Activated effector memory CD4-positive, alpha-beta T cell treated with anti-CD3 and anti-CD28 coated beads, Interleukin-2, amount 50 U/mL, for 16 hours (primary cell): ENCODE measurements around the gene PLA2G4C.
A peak's percentile ranks its signal among the peaks of the same experiment; 100 is the strongest.

Experiments
- DNase-seq: peaks from one replicate; pipeline ENCODE4 v3.0.0-alpha.2; 2020

Gene PLA2G4C, protein sequence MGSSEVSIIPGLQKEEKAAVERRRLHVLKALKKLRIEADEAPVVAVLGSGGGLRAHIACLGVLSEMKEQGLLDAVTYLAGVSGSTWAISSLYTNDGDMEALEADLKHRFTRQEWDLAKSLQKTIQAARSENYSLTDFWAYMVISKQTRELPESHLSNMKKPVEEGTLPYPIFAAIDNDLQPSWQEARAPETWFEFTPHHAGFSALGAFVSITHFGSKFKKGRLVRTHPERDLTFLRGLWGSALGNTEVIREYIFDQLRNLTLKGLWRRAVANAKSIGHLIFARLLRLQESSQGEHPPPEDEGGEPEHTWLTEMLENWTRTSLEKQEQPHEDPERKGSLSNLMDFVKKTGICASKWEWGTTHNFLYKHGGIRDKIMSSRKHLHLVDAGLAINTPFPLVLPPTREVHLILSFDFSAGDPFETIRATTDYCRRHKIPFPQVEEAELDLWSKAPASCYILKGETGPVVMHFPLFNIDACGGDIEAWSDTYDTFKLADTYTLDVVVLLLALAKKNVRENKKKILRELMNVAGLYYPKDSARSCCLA

DNA sequence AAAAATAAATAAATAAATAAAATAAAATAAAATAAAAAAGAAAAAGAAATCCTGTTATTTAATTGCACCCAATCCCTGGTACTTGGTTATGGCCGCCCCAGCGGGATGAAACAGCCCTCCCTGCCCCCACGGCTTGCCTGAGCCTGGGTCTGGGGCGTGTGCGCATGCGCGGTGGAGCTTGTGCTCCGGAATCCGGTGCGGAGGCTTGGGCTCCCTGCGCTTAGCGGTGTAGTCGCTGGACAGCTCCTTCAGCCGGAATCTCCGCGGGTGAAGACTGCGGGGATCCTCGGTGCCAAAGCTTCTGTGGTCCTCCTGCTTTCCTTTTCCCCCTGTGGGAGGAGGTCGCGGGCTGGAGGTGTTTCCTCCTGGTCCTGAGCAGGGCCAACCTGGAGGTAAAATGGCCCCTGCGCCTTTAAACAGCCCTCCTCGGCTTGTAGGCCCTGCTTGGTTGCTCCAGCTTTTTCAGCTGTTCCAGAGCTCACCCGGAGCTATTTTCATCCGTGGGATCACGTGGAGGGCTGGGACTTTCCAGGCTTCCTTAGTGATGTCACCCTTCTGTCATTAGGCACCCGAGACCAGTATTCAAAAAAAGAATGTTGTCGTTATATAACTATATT is at the start of gene PLA2G4C:
TSS of gene PLA2G4C (minus strand) at position 468 of the 617 bp plus-strand sequence. CDS start 4,288 bp downstream, outside the sequence.
- peak; percentile 93 for DNase-seq

DNA sequence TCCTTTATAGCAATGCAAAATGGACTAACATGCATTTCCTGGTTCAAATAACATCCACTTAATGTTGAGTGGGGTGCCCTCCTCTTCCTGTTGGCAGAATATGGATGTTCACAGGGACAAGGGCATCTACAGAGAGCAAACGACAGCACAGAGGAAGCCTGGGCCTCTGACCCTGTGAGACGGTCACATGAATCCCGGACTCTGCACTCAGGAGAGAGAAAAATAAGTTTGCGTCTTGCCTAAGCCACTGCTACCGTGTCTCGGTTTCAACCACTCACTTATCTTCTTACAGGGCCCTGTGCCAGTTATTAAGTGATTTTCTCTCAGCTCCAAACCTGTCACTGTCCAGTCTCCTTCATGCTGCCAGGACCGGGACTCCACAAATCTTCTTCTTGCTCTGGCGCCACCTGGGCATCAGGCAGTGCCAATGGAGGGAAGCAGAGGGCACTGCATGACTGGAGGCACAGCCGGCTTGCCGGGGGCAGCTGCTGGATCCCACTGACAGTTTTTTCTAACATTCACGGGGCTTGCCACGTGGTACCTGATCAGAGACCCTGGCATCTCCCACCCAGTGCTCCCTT is 47.7 kb upstream of the PLA2G4C start:
- DNase-seq = no peak

DNA sequence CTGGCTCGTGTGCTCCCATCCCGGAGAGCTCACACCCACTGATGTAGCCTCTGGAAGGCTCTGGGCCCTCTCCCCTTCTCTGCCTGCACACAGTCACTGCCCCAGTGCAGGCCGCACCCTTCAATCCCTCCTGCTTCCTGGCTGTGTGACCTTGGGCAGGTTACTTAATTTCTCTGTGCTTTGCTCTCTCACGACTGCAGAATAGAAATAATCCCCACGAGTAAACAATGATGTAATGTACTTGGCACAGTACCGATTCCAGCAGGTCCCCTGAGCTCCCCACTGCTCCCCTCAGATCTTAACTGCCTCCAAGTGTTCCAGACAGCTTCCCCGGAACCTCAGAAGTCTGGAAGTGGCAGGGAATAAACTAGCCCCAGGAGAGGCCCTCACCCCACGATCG is 43.4 kb upstream of the PLA2G4C start:
- no peak for DNase-seq

DNA sequence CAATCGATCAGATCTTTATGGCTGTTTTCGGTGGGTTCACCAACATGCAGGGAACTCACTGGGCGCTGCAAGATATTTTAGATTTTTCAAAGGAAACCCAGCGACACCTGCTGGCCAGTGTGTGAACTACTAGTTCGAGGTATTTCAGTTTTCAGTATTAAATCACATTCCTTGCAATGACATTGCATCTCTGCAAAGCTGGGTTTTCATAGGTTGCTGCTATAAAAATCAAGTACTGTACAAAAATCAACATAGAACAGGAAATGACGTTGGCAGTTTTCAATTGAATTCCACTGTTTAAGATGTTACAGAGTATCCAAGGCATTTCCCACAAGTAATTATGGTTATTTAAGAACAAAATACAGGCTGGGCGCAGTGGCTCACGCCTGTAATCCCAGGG is 41.9 kb upstream of the PLA2G4C start:
- peak; percentile 90 for DNase-seq

DNA sequence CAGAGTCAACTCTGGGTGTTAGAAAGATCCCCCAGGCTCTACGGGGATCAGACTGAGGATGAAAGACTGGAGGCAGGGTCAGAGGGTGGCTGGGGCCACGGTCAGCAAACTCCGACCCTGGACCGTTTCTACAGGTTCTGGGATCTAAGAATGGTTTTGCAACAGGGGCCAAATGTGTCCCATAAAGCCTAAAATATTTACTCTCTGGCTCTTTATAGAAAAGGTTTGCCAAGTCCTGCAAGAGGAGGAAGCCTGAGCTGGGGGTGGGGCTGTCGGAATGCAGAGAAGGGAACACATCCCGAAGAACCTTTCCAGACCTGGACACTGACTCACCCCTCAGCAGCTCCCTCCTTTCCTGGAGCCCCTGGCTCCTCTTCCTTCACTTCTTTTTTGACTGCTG is 38.8 kb upstream of the PLA2G4C start:
- no peak for DNase-seq

DNA sequence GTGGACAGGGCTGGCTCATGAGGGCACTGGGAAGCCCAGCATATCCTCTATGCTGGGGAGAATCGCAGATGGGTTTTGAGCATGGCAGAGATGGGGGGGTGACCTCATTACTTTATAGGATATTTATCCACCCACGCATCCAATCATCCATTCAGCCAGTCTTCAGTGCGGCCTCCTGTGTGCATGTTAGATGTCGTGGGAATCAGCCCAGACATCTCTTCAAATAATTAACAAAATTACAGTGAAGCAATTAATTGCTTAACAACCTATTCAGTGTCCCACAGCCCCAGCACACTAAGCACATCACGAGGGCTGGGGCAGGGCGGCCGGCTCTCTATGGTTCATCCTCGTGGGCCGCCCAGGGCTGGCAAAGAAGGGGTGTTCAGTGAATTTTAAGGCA is 38.0 kb upstream of the PLA2G4C start:
- no peak for DNase-seq

DNA sequence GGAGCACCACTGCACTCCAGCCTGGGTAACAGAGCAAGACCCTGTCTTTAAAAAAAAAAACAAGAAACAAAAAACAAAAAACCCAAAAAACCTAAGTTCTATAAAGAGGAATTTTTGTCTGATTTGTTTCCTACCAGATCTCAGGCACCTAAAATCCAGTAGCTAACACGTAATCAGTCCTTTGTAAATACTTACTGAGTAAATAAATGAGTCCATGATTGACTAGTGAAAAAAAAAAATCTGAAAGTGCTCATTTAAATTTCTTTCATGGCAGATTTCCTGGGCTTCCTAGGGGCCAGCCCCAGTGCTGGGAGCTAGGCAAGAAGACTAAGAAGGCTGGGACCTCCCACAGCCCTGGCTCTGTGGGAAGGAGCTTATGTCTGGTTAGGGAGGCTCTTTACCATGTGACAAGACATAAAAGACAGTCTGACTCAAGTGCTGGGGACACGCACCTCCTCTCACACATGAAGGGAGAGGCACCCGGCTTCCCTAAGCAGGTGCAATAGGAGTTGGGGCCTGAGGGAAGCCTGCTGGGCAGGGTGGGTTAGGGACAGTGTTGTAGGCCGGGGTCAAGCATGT is 37.1 kb upstream of the PLA2G4C start:
- DNase-seq = no peak

DNA sequence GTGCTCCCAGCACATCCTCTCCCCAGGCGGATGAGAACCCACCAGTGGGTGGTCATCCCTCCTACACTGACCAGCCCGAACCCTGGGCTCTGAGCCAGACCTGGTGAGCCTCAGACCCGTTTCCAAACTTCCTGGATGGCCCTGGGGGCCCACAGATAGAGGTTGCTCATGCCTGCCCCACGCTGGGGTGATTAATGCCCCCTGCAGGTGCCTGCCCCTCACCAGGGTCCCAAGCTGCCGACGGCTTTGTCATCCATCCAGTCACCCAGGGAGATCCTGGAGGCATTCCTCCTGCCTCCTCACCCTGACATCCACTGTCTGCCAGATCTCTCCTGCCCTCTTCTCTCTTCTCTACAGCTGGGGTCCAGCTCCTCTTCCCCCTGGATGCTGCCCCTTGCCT is 28.4 kb upstream of the PLA2G4C start:
- DNase-seq = no peak

DNA sequence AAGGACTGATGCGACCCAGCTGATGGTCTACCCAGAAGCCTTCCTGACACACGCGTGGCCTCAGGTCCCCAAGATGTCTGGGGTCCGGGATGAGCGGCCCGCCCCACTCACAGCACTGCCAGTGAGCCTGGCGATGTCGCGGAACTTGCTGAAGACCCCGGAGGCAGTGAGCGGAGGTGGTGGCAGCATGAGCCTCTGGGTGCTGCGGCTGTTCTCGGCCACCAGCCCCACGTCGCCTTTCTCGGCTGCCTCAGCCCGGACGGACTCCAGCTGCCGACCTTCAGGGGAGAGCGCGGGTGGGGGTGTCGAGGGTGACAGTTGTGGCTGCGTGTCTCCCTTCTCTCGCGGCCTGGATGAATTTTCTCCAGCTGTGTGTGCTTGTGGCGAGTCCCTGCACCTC is 26.8 kb upstream of the PLA2G4C start:
- DNase-seq = no peak

DNA sequence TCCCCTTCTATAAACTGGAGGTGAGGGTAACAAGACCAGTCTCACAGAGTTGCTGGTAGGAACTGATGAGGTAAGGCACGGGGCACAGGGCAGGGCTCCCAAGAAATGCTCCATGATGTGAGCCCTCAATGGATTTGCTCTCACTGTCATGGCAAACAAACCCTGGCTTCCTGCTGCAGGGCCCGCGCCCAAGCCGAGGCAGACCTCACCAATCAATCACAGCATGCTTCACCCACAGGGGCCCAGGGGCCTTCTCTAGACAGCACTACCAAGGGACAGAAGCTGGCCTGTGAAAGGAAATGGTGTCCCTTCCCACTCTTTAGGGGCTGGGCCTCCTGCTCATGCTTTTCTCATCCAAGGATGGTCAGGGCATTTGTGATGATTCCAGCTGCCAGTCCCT is 25.9 kb upstream of the PLA2G4C start:
- no peak for DNase-seq

DNA sequence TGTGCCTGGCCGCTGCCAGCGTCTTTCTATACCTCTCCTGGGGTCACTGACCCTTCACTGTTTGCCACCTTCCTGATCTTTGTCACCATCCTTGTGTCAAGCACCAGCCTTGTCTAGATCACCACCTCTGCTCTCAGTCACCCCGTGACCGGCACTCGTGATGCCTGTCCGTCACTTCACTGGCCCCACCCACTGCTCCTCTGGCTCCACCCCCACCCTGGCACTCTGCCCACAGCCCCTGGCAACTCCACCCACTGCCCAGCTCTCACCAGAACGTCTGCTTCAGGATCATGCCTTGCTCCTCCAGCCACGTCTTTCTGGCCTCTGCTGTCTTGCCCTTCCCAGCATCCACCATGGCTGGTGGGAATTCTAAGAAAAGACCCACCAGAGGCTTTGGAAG is 24.8 kb upstream of the PLA2G4C start:
- DNase-seq = no peak

DNA sequence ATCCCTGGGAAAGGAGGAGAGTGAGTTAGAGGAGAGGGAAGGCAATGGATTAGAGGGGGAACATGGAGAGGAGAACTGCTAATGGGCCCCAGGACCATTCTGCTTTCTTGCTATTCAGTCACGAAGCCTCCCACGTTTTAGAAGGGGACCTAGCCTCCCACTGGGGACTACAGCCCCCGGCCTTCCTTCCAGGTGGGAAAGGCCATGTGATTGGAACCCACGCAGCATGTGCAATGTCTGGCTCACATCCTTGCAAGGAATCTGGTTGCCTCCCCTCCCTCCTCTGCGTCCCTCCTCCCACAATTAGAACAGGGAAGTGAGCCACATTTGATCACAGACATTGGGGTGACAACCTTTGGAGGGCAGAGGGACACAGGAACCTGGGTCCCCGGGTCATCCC is 22.5 kb upstream of the PLA2G4C start:
- DNase-seq = no peak

DNA sequence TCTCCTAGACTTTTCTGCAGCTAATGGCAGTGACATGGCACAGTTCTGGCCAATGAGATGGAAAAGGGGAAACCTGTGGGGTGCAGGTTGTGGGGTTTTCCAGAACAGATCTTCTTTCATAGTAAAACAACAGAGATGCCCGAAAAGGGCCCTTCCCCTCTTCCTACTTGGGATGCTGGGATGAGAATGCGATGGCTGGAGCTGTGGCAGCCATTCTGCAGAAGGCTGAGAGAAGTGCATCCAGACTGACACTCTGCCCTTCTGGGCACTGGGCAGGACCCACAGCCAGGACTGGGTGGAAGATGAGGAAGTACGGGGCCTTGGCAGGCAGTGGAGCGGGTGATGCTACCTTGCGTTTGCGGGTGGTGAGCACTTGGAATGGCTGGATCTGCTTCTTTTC is 16.9 kb upstream of the PLA2G4C start:
- DNase-seq = no peak

DNA sequence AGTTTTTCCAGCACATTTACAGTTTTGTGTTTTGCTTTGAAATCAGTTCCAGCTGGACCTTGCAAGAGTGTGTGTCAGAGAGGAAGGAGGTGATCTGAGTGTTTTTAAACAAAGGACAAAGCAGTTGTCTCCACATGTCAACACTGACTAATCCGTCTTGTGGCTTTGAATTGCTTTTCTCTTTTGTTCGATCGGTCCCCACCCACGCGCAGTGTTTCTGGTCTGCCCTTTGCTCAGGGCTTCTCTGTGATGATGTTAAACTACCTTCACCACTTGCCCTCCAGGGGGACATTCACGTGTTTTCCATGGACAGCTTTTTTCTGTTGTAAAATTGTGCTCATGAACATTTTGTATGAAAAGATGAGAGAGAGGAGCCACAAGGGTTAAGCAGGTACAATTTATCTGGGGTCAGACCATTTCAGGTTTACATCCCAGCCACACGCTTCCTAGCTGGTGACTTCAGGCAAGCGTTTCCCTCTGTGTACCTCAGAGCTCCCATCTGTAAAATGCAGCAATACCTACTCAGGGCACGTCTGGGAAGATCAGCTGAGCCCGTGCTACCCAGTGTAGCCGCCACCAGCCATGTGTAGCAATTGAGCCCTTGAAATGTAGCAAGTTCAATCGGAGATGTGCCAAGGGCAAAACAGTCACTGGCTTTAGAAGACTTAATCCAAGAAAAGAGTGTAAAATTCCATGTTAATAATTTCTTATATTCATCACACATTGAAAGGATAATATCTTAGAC is 13.5 kb upstream of the PLA2G4C start:
- DNase-seq = no peak

DNA sequence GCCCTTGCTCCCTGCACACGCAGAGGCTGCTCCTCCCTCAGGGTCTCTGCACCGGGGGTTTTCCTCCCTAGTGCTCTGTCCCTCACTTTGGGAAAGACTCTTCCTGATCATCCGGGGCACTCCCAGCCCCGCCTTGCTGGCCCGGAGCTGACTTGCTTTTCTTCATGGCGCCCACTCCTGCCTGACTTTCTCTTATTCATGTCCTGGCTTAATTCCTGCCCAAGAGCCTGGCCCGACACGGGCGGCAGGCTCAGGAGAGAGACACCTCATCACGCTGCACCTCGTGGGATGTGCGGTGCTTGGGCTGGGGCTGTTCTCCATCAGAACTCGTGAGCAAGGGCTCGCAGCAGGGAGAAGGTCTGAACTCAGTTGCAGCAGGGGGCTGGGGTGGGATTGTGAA is 11.8 kb upstream of the PLA2G4C start:
- DNase-seq = no peak

DNA sequence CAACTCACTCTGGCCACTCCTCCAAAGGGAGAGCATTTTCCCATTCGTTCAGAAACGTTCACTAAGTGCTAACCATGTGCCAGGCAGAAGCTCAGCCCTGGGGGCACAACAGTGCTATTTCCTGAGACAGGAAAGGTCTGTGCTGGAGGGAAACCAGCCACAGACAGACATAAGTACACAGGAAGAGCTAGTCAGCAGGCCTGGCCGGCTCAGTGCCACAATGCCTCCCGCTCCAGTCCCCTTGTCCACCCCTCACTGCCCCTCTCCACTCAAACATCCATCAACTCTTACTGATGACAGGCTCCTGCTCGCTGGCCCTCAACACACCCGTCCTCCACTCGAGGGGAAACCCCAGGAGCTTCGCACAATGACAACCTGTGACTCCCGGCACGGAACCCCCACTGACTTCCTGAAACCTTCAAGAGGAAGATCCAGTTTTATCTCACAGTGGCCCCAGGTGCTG is 11.3 kb upstream of the PLA2G4C start:
- DNase-seq = no peak

DNA sequence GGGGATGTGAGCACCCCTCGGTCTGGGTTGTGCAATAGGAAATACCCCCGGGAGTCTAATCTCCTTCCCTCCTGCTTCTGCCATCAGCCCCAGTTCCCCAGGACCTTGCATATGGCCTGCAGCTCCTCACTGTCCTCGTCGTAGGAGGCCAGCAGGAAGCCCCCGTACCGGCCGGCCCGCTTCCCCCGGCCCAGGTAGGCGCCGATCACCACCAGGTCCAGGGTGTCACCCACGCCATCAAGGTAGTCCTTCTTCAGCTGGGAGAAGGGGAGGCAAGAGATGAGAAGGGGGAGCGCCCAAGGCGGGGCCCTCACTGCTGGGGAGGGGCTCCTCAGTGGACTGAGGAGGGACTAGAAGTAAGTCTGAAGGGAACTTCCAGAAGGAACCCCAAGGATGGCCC is 10.4 kb upstream of the PLA2G4C start:
- no peak for DNase-seq

DNA sequence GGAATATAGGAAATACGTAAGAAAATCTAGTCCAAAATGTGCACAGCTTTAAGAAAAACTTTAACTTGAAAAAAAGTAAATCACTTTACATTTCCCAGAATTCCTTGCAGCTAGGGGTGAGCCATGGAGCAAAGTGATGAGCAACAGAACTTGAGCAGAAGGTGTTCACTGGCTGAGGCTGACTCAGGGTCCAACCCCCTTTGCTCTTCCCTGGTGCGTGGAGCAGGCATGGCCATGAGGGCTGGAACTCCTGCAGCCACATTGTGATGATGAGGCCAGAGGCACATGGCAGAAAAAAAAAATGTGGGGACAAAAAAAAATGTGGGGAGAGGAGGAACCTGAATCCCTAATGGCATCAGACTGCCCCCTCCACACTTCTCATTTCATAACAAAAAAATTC is 9.9 kb upstream of the PLA2G4C start:
- DNase-seq = no peak

DNA sequence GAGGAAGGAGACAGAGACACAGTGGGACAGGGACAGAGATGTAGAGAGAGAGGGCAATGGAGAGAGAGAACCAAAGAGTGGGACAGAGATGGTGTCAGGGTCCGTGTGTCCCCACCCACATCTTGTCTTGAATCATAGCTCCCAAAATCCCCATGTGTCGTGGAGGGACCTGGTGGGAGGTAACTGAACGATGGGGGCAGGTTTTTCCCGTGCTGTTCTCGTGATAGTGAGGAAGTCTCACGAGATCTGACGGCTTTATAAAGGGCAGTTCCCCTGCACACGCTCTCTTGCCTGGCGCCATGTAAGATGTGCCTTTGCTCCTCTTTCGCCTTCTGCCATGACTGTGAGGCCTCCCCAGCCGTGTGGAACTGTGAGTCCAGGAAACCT is 7.5 kb upstream of the PLA2G4C start:
- DNase-seq = no peak

DNA sequence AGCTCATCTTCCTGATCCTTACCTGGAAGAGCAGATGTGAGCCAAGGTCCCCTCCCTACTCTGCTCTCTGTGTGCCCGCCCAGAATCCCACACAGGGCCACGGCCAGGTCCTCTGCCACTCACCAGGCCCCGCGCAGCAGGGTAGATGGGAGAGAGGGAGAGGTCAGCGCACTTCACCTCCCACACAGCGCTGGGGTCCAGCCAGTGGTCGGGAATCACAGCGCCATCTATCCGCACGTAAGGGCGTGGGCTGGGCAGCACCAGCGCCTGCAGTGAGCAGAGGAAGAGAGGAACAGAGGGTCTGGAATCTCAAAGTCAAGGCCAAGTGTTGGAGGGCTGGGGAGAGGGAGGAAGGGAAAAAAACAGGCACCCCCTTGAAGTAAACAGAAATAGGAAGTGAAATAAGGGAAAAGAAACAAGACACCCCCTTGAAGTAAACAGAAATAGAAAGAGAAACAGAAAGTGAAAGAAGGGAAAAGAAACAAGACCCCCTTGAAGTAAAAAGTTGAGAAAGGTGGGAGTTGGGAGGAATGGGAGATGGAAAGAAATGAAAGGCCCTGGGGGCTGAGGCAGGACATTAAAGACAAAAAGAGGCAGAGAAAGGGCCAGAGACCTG is 7.0 kb upstream of the PLA2G4C start:
- DNase-seq = no peak

DNA sequence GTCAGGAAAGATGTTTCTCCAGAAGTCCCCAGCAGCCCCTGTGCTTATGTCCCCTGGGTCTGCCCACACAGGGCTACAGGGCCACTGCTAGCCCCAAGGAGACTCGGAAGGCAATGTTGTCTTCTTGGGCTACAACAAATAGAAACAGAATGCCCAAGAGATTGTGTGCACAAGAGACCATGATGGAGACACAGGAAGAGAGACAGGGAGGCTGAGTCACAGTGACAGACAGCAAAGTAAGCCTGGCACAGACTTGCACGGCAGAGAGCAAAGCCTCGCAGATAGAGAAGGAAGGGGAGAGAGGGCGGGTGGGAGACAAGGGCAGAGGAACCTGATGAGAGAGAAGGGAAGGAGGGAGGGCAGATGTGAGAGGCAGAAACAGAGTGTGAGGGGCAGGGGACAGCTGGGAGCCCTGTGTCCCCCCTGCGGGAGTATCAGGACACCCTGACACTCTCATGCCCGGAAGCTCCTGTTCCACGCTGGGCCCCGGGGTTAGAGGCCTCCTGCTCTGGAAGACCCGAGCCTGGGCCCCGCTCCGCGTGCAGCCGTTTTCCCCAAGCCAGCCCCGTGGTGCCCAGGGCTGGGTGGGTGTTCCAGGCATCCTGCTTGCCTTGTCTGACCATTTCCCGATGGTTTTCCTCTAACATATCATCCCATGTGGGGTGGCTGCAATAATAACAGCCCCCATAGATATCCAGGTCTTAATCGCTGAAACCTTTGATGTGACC is 2.7 kb upstream of the PLA2G4C start:
- DNase-seq = no peak

DNA sequence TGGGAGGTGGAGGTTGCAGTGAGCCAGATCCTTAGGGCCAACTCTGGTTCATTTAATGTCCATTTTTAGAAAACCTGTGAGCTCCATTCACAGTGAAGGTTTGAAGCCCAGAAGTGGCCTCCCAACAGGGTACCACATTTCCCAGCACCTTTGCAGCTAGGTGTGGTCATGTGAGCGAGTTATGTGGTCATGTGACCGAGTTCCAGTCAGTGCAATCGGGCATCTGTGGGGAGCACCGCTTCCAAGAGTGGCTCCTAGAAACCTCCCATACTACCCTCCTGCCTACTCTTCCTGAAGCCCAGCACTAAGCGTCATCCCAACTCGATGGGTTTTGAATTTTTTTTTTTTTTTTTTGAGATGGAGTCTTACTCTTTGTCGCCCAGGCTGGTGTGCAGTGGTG is 663 bp upstream of the PLA2G4C start:
- DNase-seq = no peak
